Activated gamma-delta T cell treated with Interleukin-2 at 50 U/mL for 16 hours (primary cell): Measurements from ENCODE around the gene TMEM74B.

Experiments
- DNase-seq: peaks from one replicate; pipeline ENCODE4 v3.0.0-alpha.2; 2020

The TMEM74B gene

DNA sequence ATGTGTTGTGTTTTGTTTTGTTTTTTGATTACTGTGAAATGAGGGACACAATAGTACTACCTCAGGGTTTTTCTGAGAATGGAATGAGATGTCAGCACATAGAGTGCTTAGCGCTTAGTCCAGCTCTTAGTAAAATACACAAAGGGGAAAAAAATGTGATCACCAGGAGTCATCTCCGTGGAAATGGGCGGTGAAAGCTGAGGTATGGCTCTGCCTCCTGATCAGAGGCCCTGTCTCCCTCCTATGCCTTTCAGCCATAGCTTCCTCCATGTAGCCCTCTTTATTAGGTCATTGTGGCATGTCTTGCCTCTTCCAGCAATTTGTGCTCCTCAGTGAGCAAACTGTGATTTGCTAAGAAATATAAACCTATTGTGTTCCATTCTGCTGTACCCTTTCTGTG is 53.4 kb downstream of the TMEM74B start:
- DNase-seq, result no peak

DNA sequence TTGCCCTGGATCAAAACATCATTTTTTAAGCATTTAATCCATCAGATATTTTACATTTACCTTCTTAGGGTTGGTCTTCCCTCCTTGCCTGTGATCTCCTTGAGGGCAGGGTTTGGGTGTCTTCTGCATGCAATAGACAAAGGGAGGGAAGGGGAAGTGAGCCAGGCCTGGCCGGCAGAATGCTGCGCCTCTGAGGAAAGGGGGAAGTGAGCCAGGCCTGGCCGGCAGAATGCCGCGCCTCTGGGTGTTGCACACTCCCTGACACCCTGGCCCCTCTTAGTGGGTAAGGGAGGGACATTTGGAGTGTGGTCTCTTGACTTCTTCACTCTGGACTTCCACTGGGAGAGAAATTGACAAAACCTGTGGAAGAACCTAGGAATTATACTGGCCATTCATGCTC is 53.9 kb downstream of the TMEM74B start:
- no peak for DNase-seq
